GM20000 (cell line): ENCODE data around the gene ATP6V0E1.
"Not testable (repeated sequence)": the region's sequence is repeated elsewhere in the genome, so short reads cannot be mapped to it uniquely, and the experiment has no call there.

ENCODE experiments used
- DNase-seq: peaks from one replicate; pipeline ENCODE4 v3.0.0; 2012; ENCODE audit warnings: low spot score
- CTCF ChIP-seq: IDR thresholded peaks from 2 replicates; pipeline ENCODE4 v1.5.1; 2012; ENCODE audit warnings: mild to moderate bottlenecking, control low read depth; ENCODE audit errors: extremely low read depth, missing control alignments

The ATP6V0E1 gene

DNA sequence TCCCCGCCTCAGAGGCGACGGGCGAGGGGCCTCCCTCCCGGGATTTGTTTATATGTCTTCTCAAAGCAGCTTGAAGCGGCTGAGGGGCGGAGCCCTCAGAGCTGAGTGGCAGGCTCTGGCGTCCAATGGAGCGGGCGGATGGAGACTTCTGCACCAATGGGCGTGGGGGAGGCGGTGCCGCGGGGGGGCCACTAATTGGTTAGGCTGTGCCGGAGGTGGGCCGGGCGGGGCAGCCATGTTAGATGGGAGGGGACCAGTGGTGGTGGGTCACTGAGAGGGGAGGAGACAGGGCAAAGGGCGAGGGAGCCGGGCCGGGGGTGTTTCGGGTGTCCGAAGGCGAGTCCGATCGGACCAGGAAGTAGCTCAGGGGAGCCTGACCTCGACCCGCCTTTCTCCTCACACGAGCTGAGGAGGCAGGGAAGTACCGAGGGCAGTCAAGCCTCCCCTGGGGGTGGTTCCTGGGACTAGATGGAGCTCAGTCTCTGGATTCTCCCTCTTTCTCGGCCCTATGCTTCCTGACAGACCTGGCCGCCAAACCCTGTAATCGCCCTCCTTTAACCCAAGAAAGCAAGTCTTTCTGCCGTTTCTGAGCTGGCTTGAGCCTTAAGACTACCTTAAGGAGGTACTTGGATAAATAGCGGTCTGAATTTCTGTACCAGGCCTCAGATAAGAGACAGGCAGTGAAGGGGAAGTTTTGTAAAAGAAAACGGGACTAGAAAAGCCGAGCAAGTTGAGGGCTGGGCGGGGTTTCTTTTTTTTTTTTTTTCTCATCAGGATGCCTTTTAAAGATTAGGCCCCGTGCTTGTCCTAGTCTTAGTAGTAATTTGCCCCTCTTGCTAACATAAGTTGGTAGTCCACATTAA, 73.7 kb downstream of the ATP6V0E1 start:
- peak; percentile 96 for DNase-seq
- TF ChIP-seq CTCF: no peak

DNA sequence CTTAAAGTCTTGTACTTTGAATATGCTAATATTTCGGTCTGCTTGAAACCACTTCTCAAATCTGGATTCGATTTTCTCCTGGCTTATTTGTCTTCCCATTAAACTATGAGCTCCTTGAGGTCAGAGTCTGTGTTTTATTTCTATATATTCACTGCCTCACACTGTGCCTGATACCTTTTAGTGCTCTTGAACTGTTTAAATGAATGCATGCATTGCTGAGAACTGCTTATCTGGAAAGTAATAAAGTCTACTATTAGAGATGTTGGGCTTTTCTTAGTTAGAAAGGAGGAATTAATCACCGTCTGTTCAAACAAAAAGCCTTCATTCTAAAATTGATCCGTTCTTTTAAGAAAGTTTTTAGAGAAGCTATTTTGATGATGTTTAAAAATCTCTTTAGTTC, 78.6 kb downstream of the ATP6V0E1 start:
- TF ChIP-seq CTCF: no peak
- DNase-seq: no peak

GRCh38 chr5:173065155-173065554, 81.6 kb downstream of the ATP6V0E1 start:
- peak; percentile 15 for DNase-seq
- no peak for TF ChIP-seq CTCF

DNA sequence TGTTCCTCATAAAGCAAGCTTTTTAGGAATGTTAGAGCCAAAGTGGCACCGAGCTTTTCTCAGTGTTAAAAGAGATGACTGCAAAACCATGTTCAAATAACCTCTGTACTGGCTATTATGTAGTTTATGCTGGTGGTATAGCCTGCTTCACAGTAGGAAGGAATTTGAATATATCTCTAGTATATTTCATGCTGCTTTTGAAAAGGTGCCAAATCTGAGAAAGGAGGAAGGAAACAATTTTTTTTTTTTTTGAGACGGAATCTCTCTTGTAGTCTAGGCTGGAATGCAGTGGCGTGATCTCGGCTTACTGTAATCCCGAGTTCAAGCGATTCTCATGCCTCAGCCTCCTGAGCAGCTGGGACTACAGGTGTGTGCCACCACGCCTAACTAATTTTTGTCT, 86.1 kb downstream of the ATP6V0E1 start:
- TF ChIP-seq CTCF: no peak
- no peak for DNase-seq

GRCh38 chr5:173075137-173075843, 91.7 kb downstream of the ATP6V0E1 start:
- DNase-seq: no peak
- TF ChIP-seq CTCF: no peak

GRCh38 chr5:173075970-173076369, 92.4 kb downstream of the ATP6V0E1 start:
- DNase-seq: no peak
- no peak for TF ChIP-seq CTCF

DNA sequence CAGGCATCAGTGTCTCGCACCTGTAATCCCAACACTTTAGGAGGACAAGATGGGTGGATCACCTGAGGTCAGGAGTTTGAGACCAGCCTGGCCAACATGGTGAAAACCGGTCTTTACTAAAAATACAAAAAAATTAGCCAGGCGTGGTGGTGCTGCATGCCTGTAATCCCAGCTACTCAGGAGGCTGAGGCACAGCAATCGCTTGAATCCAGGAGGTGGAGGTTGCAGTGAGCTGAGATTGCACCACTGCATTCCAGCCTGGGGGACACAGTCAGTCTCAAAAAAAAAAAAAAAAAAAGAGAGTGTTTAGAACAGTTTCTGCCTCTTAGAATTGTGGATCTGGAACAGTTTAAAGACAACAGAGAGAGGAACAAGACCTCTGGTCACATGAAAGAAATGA, 92.9 kb downstream of the ATP6V0E1 start:
- not testable (repeated sequence) for DNase-seq
